HL-60 (cell line): ENCODE results near the gene FSIP1.

ENCODE experiments used
- GABPA ChIP-seq: IDR thresholded peaks from 2 replicates; pipeline ENCODE4 v1.6.1; 2012; ENCODE audit warnings: low read depth
- POLR2AphosphoS5 ChIP-seq: IDR thresholded peaks from 2 replicates; pipeline ENCODE4 v1.6.1; 2012; ENCODE audit warnings: low read depth
- SPI1 ChIP-seq: IDR thresholded peaks from 2 replicates; pipeline ENCODE4 v1.6.1; 2012; ENCODE audit warnings: low read depth, mild to moderate bottlenecking, borderline replicate concordance
- TF ChIP-seq, protein P1 (sequence below): IDR thresholded peaks from one replicate; pipeline ENCODE4 v1.5.1; 2011; ENCODE audit warnings: low read length, control low read depth, inconsistent platforms; ENCODE audit not compliant: insufficient read depth
- TF ChIP-seq, protein P2 (sequence below): IDR thresholded peaks from 2 replicates; pipeline ENCODE4 v1.6.1; 2012; ENCODE audit warnings: low read depth; ENCODE audit not compliant: insufficient replicate concordance

DNA sequence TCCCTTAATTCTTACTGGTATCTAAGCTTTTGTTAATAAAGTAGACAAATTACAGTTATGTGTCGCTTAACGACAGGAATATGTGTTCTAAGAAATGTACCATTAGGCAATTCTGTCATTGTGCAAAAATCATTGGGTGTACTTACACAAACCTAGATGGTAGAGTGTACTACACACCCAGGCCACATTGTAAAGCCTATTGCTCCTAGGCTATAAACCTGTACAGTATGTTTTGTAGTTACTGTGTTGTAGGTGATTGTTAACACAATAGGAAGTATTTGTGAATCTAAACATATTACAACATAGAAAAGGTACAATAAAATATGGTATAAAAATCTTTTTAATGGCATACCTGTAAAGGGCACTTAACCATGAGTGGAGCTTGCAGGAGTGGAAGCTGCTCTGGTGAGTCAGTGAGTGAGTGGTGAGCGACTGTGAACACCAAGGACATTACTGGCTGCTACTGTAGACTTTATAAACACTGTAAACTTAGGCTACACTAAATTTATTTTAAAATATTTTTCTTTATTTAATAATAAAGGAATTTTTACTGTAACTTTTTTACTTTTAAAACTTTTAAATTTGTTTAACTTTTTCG lies 47.4 kb downstream of the FSIP1 start:
- no peak for TF ChIP-seq POLR2AphosphoS5
- TF ChIP-seq, protein P1, sequence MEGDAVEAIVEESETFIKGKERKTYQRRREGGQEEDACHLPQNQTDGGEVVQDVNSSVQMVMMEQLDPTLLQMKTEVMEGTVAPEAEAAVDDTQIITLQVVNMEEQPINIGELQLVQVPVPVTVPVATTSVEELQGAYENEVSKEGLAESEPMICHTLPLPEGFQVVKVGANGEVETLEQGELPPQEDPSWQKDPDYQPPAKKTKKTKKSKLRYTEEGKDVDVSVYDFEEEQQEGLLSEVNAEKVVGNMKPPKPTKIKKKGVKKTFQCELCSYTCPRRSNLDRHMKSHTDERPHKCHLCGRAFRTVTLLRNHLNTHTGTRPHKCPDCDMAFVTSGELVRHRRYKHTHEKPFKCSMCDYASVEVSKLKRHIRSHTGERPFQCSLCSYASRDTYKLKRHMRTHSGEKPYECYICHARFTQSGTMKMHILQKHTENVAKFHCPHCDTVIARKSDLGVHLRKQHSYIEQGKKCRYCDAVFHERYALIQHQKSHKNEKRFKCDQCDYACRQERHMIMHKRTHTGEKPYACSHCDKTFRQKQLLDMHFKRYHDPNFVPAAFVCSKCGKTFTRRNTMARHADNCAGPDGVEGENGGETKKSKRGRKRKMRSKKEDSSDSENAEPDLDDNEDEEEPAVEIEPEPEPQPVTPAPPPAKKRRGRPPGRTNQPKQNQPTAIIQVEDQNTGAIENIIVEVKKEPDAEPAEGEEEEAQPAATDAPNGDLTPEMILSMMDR = no peak
- TF ChIP-seq, protein P2, sequence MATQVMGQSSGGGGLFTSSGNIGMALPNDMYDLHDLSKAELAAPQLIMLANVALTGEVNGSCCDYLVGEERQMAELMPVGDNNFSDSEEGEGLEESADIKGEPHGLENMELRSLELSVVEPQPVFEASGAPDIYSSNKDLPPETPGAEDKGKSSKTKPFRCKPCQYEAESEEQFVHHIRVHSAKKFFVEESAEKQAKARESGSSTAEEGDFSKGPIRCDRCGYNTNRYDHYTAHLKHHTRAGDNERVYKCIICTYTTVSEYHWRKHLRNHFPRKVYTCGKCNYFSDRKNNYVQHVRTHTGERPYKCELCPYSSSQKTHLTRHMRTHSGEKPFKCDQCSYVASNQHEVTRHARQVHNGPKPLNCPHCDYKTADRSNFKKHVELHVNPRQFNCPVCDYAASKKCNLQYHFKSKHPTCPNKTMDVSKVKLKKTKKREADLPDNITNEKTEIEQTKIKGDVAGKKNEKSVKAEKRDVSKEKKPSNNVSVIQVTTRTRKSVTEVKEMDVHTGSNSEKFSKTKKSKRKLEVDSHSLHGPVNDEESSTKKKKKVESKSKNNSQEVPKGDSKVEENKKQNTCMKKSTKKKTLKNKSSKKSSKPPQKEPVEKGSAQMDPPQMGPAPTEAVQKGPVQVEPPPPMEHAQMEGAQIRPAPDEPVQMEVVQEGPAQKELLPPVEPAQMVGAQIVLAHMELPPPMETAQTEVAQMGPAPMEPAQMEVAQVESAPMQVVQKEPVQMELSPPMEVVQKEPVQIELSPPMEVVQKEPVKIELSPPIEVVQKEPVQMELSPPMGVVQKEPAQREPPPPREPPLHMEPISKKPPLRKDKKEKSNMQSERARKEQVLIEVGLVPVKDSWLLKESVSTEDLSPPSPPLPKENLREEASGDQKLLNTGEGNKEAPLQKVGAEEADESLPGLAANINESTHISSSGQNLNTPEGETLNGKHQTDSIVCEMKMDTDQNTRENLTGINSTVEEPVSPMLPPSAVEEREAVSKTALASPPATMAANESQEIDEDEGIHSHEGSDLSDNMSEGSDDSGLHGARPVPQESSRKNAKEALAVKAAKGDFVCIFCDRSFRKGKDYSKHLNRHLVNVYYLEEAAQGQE = no peak
- TF ChIP-seq GABPA = no peak
- no peak for TF ChIP-seq SPI1
